SK-N-SH treated with all-trans-retinoic acid at 6 μM for 48 hours (cell line): ENCODE measurements around the gene POLR1E.

Source experiments
- ARNTL ChIP-seq: fragments of 450-650 bp; formaldehyde crosslinking; IDR thresholded peaks from 2 replicates; pipeline ENCODE4 v1.5.0; 2020; ENCODE audit warnings: low read depth, mild to moderate bottlenecking, moderate library complexity, borderline replicate concordance
- GLIS3 ChIP-seq: fragments of 250-450 bp; sonication (Bioruptor Pico); IDR thresholded peaks from 2 replicates; pipeline ENCODE4 v1.5.0; 2020; ENCODE audit warnings: mild to moderate bottlenecking, moderate library complexity
- OSR1 ChIP-seq: fragments of 250-450 bp; sonication (Bioruptor Pico); IDR thresholded peaks from 2 replicates; pipeline ENCODE4 v1.8.0; 2022; ENCODE audit warnings: moderate library complexity, mild to moderate bottlenecking, inconsistent platforms
- TCF4 ChIP-seq: fragments of 250-450 bp; sonication (Bioruptor Pico); IDR thresholded peaks from 2 replicates; pipeline ENCODE4 v1.8.0; 2021; ENCODE audit warnings: mild to moderate bottlenecking, moderate library complexity, borderline replicate concordance
- ZFP3 ChIP-seq: fragments of 250-450 bp; sonication (Bioruptor Pico); IDR thresholded peaks from 2 replicates; pipeline ENCODE4 v1.5.0; 2020; ENCODE audit warnings: mild to moderate bottlenecking, moderate library complexity
- ZFP30 ChIP-seq: fragments of 450-650 bp; formaldehyde crosslinking; IDR thresholded peaks from 2 replicates; pipeline ENCODE4 v1.5.0; 2022; ENCODE audit warnings: mild to moderate bottlenecking, moderate library complexity
- TF ChIP-seq, protein P1 (sequence below): fragments of 250-450 bp; sonication (Bioruptor Pico); IDR thresholded peaks from 2 replicates; pipeline ENCODE4 v1.8.0; 2020; ENCODE audit warnings: mild to moderate bottlenecking, moderate library complexity, borderline replicate concordance
- TF ChIP-seq, protein P2 (sequence below): fragments of 250-450 bp; sonication (Bioruptor Pico); IDR thresholded peaks from 2 replicates; pipeline ENCODE4 v1.5.0; 2020; ENCODE audit warnings: mild to moderate bottlenecking, moderate library complexity

DNA sequence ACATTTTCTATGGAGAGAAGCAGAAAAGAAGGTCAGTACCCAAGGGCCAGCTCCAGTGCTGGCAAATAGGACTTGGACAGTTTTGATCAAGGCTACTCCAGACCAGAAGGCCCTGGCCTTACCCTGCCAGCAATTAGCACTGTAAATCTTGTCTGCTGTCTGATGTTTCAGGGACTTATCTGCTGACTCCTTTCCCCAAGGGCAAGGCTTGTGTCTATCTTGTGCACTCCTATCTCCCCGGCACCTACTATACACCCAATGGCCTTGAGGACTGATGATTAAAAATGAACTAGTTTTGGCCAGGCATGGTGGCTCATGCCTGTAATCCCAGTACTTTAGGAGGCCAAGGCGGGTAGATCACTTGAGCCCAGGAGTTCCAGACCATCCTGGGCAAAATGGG is 37.2 kb downstream of the POLR1E start:
- TF ChIP-seq GLIS3 = no peak
- no peak for TF ChIP-seq ZFP3 (CRISPR knock-in tag)
- TF ChIP-seq OSR1 (CRISPR knock-in tag) = no peak
- TF ChIP-seq, protein P1, sequence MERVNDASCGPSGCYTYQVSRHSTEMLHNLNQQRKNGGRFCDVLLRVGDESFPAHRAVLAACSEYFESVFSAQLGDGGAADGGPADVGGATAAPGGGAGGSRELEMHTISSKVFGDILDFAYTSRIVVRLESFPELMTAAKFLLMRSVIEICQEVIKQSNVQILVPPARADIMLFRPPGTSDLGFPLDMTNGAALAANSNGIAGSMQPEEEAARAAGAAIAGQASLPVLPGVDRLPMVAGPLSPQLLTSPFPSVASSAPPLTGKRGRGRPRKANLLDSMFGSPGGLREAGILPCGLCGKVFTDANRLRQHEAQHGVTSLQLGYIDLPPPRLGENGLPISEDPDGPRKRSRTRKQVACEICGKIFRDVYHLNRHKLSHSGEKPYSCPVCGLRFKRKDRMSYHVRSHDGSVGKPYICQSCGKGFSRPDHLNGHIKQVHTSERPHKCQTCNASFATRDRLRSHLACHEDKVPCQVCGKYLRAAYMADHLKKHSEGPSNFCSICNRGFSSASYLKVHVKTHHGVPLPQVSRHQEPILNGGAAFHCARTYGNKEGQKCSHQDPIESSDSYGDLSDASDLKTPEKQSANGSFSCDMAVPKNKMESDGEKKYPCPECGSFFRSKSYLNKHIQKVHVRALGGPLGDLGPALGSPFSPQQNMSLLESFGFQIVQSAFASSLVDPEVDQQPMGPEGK (CRISPR knock-in tag) = no peak
- TF ChIP-seq TCF4 = no peak
- TF ChIP-seq, protein P2, sequence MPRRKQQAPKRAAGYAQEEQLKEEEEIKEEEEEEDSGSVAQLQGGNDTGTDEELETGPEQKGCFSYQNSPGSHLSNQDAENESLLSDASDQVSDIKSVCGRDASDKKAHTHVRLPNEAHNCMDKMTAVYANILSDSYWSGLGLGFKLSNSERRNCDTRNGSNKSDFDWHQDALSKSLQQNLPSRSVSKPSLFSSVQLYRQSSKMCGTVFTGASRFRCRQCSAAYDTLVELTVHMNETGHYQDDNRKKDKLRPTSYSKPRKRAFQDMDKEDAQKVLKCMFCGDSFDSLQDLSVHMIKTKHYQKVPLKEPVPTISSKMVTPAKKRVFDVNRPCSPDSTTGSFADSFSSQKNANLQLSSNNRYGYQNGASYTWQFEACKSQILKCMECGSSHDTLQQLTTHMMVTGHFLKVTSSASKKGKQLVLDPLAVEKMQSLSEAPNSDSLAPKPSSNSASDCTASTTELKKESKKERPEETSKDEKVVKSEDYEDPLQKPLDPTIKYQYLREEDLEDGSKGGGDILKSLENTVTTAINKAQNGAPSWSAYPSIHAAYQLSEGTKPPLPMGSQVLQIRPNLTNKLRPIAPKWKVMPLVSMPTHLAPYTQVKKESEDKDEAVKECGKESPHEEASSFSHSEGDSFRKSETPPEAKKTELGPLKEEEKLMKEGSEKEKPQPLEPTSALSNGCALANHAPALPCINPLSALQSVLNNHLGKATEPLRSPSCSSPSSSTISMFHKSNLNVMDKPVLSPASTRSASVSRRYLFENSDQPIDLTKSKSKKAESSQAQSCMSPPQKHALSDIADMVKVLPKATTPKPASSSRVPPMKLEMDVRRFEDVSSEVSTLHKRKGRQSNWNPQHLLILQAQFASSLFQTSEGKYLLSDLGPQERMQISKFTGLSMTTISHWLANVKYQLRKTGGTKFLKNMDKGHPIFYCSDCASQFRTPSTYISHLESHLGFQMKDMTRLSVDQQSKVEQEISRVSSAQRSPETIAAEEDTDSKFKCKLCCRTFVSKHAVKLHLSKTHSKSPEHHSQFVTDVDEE (CRISPR knock-in tag) = no peak
- no peak for TF ChIP-seq ARNTL (CRISPR knock-in tag)
- no peak for TF ChIP-seq ZFP30
